ENCODE results near the gene MYOG.

MYOG gene

GRCh38 chr1:203117611-203118575 lies 32.1 kb upstream of the MYOG start:
- no peak for DNase-seq

DNA sequence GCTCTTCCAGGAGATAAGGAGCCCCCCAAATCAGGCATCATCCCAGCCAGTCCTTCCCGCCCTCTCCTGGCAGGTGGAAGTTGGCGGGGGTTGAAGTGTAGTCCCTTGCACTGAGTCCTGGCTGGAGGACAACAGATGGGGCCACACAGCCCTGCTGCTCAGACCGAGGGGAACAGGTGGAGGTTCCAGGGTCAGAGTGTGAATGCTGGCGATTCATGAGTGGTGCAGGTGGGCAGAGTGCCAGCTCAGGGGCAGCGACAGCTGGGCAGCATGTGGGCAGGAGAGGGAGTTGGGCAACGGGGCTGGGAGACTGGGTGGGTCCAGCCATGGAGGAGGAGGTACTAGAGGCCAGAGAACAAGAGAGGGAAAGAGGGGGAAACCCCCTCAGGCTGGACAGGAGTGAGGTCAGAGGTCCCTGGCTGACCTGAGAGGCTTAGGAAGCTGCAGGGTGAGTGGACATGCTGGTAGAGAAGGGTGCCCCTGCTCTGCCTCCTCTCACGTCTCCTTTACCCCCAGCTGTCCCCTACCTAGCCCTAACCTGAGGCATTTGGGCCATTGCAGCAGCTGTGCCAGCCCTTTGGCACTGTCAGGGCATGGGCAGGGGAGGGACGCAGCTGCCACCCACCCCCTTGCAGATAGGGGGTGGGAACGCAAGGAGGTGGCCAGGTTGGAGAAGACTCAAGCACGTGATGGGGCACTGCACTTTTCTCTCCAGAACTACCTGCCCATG lies 30.4 kb upstream of the MYOG start:
- DNase-seq = no peak

GRCh38 chr1:203114202-203114601 lies 28.4 kb upstream of the MYOG start:
- no peak for DNase-seq

DNA sequence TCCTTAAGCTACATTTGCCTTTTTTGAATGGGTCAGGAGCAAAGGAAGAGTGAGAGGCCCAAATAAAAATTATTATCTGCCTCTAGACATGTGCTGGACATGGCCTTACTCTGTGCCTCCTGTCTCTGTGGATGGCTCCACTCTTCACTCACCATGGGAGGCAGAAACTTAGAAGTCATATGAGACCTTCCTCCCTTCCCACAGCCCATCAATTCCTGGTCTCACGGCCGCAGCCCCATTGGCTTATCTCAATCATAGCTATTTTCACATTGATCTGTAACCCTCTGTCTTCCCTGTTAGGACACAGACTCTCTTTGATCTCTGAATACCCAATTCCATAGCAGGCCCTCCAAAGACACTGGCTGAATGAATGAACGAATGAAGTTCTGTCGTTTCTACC lies 27.5 kb upstream of the MYOG start:
- no peak for DNase-seq

DNA sequence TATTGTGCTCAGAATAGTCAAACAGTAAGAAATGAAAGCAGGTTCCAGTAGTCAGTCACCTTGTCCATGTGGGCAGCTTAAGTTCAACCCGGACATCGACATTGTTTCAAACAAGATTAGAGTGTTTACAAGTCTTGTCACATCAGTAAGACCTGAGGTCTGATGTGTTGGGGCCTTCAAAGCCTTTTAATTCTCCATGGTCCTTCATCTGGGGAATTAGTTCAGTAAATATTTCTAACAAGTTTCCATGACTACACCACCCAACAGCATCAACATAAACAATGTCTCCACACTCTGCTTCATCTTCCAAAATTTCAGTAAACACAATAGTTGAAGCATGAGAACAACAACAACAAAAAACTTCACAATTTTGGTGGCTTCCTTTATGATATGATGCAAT lies 26.7 kb upstream of the MYOG start:
- DNase-seq = no peak

- no peak for DNase-seq
Observed at GRCh38 chr1:203104789-203105390, 19.1 kb upstream of the MYOG start.

- DNase-seq = no peak
Observed at GRCh38 chr1:203103829-203104495, 18.1 kb upstream of the MYOG start.

GRCh38 chr1:203103216-203103615 lies 17.4 kb upstream of the MYOG start:
- no peak for DNase-seq

- DNase-seq = no peak
Observed at GRCh38 chr1:203101813-203102634, 16.2 kb upstream of the MYOG start.

DNA sequence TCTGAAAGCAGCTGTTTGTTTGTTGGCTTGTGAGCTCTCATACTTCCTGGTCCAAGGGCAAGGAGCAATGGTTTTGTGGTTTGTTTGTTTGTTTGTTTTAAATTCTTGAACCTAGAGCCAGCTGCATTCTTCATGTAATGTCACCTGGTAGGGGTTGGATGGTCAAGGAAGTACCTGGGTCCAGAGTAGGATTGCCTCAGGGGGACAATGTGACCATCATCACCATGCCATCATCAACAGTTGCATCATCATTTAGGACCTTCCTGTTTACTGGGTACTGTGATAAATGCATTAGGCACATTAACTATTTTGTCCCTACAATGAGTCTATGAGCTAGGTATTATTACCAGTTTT lies 14.7 kb upstream of the MYOG start:
- DNase-seq = no peak

DNA sequence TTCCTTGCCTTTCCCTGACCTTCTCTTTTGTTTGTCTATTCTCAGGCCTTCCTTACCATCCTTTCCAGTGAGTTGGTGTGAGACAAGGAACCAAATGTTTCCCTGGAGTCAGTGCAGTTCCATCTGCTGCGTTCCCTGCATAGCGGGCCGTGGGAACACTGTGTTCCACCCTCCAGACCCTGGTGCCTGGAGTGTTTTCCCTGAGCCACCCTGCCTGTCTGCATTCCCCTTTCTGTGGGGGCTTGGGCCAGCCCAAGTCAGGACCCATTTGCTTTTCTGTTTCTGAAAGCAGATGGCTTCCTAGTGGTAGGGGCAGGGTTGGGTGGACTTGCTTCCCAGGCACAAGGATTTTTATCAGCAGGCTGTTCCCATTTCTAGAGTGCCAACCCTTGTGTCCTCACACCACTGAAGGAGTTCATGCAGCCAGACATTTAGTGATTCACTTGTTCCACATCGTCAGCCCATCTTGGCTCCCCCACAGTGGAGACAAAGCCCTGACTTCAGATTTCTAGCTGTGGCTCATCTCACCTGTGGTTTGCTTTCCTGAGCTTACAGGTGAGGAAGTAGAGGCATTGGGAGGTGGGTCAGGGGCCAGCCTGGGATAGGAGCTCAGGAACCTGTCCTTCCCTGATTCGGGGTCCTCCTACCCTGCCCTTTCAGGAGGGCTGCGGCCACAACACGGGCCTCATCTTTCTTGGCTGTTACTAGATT lies 14.1 kb upstream of the MYOG start:
- DNase-seq = no peak

DNA sequence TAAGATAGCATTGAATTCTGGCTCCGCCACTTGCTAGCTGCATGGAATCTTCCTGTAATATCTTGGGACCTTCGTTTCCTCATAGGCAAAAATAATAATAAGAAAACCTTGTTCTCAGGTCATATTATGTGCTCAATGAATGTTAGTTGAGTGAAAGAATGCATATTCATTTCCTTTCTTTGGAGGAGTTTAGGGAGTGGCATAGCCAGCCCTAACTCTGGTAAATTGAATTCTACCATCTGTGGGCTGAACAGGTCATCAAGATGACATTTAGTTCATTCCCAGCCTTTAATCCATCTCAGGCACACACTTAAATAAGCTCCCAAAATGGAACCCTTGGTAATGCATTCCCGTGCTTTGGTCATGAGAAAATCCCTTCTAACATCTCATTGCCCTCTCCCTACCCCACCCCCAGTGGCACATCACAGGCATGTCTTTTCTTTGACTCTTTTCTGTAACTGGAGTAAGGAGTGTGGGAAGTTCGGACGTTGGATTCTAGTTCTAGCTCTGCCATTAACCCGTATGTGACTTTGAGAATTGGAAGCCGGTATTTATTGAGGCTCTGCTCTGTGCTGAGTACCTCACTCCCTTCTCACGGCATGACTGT lies 13.2 kb upstream of the MYOG start:
- DNase-seq = no peak

DNA sequence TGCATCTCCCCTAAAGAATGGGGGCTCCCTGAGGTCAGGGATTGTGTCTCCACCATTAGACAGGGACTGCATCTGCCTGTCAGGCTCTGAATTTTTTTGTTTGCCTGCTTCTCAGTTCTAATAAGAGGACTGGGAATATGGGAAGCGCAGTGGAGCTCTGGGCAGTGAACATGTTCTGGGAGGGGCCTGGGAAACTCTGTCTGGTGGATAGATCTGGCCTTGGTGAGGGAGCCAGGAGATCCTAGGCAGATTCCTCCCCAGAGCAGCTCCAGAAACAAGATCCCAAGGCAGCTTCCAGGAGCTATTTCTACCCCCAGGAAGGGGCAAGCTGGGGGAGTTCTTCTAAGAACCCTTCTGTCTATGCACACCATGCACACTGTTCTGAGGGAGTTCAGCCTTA lies 12.6 kb upstream of the MYOG start:
- no peak for DNase-seq

GRCh38 chr1:203097001-203097400 lies 11.2 kb upstream of the MYOG start:
- no peak for DNase-seq

GRCh38 chr1:203096566-203096965 lies 10.8 kb upstream of the MYOG start:
- DNase-seq = no peak

DNA sequence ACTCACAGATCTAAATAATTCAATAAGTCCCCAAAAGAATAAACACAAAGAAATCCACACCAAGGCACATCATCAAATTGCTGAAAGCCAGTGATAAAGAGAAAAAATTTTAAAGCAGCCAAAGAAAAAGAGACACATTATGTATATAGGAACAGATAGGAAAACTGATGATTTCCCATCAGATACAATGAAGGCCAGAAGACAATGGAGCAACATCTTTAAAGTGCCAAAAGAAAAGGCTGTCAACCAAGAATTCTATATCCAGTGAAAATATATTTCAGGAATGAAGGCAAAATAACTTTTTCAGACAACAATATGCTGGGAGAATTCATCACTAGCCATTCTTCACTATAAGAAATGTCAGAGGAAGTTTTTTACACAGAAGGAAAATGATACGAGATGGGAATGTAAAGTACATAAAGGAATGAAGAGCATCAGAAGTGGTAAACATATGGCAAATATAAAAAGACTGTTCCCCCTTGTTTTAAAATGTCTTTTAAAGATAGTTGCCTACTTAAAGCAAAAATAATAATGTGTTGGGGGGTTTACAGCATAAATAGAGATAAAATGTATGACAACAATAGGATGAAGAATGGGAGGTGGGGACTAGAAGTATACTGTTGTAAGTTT lies 9.4 kb upstream of the MYOG start:
- DNase-seq = no peak

GRCh38 chr1:203093754-203094410 lies 8.1 kb upstream of the MYOG start:
- DNase-seq = no peak

DNA sequence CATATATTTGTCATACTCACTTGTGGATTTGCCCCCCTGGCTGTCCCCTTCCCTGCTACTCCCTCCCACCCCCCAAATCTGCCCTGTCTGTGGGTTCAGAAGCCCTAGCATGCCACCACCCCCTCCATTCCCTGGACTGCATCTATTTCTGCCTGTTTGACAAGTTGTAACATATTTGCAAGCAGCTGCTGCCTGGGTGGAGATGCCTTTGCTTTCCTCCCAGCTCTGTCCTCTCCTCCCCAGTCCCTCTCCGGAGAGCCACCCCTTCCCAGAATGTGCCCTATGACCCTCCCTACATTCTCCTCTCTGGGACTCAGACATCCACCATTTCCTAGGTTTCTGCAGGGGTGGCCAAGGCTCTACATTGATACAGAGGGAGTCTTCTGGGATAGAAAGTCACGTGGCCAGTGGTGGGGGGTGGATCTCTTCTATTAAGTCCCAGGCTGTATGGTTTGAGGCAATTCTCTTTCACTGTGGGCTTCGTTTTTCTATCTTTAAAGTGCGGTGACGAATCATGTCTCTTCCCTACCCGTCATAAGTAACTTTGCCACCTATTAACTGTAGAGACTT lies 6.0 kb upstream of the MYOG start:
- no peak for DNase-seq

DNA sequence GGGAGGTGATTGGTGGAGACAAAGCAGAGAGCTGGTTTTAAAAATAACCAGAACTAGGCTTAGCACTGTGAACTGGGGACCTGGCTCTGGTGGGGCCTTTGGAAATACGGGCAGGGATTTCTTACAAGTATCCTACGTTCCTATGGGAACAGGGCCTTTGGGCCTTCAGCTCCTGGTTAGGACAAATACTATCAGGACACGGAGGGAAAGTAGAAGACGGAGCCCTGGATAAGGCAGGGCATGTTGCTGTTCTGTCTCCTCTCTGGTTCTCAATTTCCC lies 5.3 kb upstream of the MYOG start:
- no peak for DNase-seq

Data from stimulated activated CD4-positive, alpha-beta T cell treated with anti-CD3 and anti-CD28 coated beads, Interleukin-4, amount 100 ng/mL, for 24 hours (primary cell).